NCI-H2107 treated with DMSO at 0.1 percent for 48 hours (cell line): ENCODE data around the gene RPA1.
"Not testable (repeated sequence)": the region's sequence is repeated elsewhere in the genome, so short reads cannot be mapped to it uniquely, and the experiment has no call there.

Experiments
- DNase-seq: peaks from one replicate; lab custom pipeline; 2025; ENCODE audit not compliant: unreplicated experiment; lab: John Stamatoyannopoulos, UW

RPA1 gene

GRCh38 chr17:1878419-1879121, 48.8 kb downstream of the RPA1 start:
- no peak for DNase-seq

- no peak for DNase-seq
These were observed 51.2 kb downstream of the RPA1 start for GRCh38 chr17:1880851-1881630.

DNA sequence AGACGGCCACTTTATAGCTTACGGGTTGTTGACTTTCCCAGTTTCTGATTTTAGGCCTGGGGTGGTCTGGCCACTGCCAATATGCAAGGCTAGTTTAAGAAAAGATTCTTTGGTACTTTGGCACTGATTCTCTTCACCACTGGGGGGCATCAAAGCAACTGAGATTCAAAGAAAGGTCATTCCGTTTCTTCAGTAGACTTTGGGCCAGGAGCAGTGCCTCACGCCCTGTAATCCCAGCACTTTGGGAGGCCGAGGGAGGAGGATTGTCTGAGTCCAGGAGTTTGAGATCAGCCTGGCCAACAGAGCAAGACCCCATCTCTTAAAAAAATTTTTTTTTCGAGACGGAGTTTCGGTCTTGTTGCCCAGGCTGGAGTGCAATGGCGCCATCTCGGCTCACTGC, 53.0 kb downstream of the RPA1 start:
- no peak for DNase-seq

DNA sequence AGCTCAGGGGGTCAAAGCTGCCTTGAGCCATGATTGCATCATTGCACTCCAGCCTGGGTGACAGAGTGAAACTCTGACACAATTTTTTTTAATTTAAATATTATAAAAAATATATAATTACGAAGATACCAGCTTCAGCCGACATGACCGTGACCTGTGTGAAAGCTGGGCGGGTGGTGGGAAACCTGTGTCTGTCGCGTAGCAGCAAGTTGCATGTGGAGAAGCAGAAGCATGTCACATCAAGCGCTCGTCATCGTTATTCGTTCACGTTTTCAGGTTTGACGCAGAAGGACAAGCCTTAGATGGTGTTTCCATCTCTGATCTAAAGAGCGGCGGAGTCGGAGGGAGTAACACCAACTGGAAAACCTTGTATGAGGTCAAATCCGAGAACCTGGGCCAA, 53.7 kb downstream of the RPA1 start:
- no peak for DNase-seq

DNA sequence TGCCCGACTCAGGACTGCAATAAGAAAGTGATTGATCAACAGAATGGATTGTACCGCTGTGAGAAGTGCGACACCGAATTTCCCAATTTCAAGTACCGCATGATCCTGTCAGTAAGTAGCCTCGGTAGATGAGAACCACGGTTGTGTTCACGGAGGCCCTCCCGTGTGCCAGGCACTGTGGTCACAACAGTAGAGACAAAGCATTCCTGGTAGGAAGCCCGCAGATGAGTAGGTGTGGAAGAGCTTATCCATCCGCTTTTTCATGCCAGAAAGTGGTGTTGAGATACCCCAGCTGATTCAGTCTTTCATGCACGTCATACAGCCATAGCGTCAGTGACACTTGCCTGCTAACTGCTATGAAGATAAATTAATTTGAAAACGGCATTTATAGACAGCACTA, 58.9 kb downstream of the RPA1 start:
- DNase-seq: no peak

DNA sequence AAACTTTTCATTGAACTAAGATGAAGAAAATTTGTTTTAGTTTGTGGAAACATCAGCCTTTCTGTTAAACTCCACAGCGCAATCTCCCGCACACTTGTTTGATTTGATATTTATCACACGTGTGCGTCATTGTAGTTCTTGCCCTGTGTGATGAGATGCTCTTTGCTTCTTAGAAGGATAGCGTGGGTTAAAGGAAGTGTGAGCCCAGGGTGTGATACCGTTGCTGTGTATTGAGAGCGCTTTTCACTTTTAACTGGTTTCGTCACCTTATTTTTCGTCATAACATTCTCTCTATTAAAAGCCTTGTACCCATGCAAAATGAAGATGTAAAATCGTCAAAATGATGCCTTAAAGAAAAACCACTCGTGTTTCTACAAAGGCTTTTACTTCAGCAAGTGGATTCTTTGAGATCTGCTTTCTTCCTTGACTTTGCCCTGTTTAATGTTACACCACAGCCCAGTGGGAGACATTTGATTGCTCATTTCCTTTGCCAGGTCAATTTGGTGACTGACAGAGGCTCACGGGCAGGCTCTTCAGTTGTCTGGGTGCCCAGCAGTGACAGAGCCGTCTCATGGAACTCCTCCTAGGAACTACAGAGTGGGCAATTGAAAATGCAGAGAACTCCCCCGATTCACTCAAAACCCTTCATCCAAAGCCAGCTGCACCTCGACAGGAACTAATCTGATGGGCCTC, 61.1 kb downstream of the RPA1 start:
- no peak for DNase-seq

DNA sequence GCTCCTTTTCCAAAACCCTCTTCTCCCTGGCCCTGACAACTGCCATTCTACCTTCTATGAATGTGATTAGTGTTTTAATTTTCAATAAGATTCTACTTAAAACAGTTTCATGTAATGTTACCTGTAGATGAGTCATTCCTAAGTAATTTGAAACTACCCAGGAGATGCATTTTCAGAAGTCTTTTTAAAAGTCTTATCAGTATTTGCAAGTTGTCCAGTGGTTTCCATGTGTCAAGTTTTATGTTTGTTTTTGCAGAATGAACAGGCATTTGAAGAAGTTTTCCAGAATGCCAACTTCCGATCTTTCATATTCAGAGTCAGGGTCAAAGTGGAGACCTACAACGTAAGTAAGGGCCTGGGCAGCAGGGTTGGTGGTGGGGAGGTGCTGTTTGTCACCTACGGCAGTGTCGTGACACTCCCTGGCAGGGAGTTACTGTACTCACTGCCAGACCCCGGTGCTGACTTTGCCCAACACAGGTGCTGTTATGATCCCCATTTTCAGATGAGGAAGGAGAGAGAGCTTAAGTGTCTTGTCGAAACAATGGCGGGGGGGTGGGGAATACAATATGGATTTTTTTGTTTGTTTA, 65.0 kb downstream of the RPA1 start:
- DNase-seq: no peak

DNA sequence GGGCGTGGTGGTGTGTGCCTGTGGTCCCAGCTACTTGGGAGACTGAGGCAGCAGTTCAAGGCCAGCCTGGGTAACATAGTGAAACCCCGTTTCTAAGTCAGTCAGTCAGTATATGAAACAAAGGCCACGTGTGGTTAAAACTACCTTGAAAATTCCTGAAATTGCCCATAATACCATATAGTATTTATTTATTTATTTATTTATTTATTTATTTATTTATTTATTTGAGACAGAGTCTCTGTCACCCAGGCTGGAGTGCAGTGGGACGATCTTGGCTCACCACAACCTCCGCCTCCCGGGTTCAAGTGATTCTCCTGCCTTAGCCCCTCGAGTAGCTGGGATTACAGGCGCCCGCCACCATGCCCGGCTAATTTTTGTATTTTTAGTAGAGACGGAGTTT, 65.7 kb downstream of the RPA1 start:
- not testable (repeated sequence) for DNase-seq

DNA sequence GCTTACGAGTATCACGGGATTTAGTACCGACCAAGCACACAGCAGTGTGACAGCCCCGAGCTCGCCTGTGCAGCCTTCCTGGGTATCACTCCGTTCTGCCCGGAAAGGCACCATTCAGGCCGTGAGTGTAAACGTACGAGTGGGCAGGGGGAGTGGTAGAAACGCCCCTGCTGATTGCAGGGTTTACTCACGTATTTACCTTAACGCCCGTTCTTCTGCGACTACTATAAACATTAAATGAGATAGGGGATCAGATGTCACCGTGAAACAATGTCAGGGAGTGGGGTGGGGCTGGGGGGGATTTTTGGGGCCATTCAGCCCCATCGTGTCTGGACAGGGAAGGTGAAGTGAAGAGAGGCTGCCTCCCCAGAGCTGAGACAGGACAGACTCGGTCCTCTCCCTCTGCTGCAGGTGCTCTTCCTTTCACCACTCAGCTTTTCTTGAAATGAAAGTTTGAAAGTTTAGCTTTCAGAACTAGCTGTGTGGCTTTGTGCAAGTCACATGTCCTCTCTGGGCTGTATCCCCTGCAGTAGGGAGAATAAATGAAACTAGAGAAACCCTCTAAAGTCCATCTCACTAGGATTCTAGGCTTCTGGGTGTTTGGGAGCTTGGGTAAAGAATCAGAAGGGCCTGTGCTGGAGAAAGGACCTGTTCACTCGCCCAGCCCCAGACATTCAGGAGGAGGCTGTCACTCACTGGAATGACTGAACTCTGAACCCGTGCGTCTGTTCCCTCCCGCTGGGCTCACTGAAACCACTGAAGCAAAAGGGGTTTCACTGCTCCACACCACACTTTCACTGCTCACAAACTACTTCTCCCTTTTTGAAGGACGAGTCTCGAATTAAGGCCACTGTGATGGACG, 66.7 kb downstream of the RPA1 start:
- no peak for DNase-seq

GRCh38 chr17:1897105-1897656, 67.4 kb downstream of the RPA1 start:
- no peak for DNase-seq

- DNase-seq: no peak
These were observed 68.5 kb downstream of the RPA1 start for GRCh38 chr17:1898332-1898731.

DNA sequence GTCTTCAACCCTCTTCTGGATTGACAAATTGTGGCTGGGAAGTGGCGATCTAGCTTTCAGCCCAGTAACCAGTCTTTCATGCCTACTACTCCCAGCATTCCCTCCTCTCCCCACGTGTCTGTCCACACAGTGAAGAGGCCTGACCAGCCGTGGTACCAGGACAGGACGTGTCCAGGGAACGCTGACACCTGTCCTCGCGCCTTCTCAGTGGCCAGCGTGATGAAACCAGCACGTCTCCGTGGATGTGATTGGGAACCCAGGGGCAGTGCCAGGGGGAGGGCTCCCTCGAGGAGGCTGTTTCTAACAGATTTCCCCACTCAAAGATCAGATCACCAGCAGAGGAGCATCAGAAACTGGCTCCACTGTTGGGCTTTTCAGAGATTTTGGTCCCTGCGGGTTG, 69.1 kb downstream of the RPA1 start:
- no peak for DNase-seq

GRCh38 chr17:1899403-1900000, 69.7 kb downstream of the RPA1 start:
- DNase-seq: no peak

GRCh38 chr17:1904273-1905182, 74.7 kb downstream of the RPA1 start:
- DNase-seq: no peak

- peak; percentile 69 for DNase-seq
These were observed 75.5 kb downstream of the RPA1 start for GRCh38 chr17:1905190-1905913.

GRCh38 chr17:1906662-1907101, 76.9 kb downstream of the RPA1 start:
- no peak for DNase-seq

GRCh38 chr17:1907216-1907631, 77.4 kb downstream of the RPA1 start:
- DNase-seq: no peak
